Epithelial cell of esophagus (primary cell): ENCODE data around the gene CYP27B1.
A peak's percentile ranks its signal among the peaks of the same experiment; 100 is the strongest.

ENCODE experiments used
- DNase-seq: peaks from one replicate; pipeline ENCODE4 v3.0.0; 2010; ENCODE audit warnings: low read depth
- H3K4me3 ChIP-seq: 2 replicates; pipeline ENCODE4 v1.5.1; 2011; ENCODE audit warnings: mild to moderate bottlenecking, low read length, control low read depth
- CTCF ChIP-seq: IDR thresholded peaks from 2 replicates; pipeline ENCODE4 v1.5.1; 2011; ENCODE audit warnings: low read depth, mild to moderate bottlenecking, low read length, control low read depth, inconsistent platforms; ENCODE audit not compliant: insufficient read depth; ENCODE audit errors: missing control alignments

CYP27B1 gene

DNA sequence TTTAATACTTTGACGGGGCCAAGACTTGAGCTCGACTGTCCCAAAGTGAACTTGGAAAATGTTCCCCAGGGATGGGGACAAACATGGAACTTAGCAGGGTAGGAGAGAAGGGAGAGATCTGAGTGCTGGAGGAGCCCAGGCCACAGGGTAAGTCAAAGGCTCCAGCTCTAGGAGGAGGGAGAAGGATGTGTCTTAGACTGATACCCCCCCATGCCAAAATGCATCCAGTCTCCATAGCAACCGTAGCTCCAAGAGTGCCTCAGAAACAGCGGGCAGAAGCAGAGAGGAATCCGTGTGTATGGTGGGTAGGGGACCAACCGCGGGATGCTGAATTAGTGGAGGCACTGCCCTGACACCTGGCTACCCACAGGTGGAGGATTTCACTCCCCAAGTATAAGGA is 27.5 kb downstream of the CYP27B1 start:
- no peak for TF ChIP-seq CTCF
- DNase-seq: no peak
- H3K4me3 ChIP-seq: no peak overlapping the region

DNA sequence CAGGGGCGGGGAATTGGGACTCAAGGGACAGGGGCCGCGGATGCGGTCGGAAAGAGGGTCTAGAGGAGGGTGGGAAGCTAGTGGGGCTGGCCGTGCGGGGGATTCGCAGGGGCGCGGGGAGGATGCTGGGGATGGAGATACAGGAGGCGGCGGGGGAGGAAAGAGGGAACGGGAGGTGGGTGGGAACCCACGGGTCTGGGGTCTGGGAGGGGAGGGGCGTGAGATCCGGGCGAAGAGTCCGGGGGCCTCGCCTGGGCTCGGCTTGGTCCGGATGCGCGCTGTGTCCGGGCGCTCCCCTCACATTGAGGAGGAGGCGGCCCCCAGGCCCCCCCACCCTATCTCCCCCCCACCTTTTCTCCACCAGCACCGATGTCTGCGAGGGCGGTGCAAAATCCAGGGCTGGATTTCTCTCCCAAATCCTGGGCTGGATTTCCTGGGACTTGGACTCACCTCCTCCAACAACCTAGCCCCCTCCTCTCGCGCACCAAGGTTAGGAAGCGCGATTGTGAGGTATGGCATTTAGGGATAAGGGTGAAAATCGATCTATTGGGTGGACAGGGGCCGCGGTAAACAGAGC is 28.1 kb downstream of the CYP27B1 start, which contains the start of gene AGAP2:
TSS of gene AGAP2 (minus strand) at position 82 of the 577 bp plus-strand sequence. CDS start 496 bp downstream, outside the sequence.
- no peak for DNase-seq
- H3K4me3 ChIP-seq: no peak within 1 kb of the TSS
- TF ChIP-seq CTCF: no peak

DNA sequence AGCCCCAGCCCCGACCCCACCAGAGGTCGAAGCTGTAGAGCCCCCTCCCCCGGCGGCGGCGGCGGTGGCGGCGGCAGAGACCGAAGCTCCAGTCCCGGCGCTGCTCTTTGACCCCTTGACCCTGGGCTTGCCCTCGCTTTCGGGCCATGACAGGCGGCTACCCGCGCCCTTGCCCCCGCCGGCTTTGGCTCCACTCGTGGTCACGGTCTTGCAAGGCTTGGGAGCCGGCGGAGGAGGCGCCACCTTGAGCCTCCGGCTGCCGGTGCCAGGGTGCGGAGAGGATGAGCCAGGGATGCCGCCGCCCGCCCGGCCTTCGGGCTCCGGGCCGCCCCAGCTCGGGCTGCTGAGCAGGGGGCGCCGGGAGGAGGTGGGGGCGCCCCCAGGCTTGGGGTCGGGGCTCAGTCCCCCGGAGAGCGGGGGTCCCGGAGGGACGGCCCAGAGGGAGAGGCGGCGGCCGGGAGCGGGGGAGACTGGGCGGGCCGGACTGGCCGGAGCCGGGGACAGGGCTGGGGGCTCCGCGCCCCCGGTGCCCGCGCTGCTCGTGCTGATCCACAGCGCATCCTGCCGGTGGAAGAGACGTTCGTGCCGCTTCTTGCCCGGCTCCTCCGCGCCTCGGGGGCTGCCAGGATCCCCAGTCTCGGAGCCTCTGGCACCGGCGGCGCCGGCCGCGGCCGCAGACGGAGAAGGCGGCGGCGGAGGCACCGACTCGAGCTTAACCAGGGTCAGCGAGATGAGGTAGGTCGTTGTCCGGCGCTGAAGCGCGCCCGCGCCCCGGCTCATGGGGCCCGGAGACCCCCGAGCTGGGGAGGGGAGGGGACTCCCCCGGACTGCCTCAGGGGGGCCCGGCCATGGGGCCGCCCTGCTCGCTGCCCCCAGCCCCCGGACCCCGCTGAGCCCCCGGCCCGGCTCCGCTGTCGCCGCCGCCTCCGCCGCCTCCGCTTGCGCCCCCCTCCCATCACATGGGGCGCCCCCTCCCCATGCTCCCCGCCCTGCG is 29.1 kb downstream of the CYP27B1 start:
- H3K4me3 ChIP-seq: no peak overlapping the region
- DNase-seq: no peak
- peak; percentile 16 for TF ChIP-seq CTCF

- DNase-seq: no peak
- no peak overlapping the region for H3K4me3 ChIP-seq
- TF ChIP-seq CTCF: no peak
These were observed 30.0 kb downstream of the CYP27B1 start for GRCh38 chr12:57736741-57737466.

GRCh38 chr12:57735952-57736740 is 30.7 kb downstream of the CYP27B1 start:
- no peak for DNase-seq
- peak; percentile 21 for TF ChIP-seq CTCF
- H3K4me3 ChIP-seq: no peak overlapping the region

DNA sequence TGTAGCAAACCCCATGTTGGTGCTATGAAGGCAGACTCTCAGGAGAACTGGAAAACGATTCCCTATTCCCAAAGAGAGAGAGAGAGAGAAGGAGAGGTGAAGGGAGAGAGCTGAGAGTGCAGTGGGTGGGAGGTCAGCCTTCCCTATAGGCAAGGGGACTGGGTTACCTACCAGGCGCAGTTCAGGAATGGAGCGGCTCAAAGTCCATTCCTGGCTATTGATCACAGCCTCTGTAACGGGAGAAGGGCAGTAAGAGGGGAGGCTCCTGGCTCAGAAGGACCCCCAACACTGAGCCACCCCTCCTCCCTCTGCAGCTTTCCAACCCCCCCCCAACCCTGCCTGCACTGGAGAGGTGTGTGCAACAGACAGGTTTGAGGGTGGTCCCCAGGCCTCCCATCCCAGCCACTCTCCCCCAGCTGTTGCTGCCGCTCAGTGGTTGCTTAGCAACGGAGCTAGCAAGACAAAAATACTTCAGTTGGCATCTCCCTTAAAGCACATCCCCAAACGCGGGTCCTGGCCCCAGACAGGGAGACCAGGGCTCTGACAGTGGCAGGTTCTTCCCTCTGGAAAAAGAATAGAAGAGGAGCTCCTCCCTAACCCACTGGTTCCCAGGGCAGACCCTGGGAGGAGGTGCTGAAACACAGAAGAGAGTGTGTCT is 31.6 kb downstream of the CYP27B1 start:
- no peak overlapping the region for H3K4me3 ChIP-seq
- no peak for TF ChIP-seq CTCF
- DNase-seq: no peak
